ENCODE measurements around the gene WWC2. TPM values are rescaled to one million over a fixed set of nuclear protein-coding genes. Genes with fewer than 3 reads are reported as not detected.

Gene WWC2
- total RNA-seq, 1 experiment from 2014 or later, result 39.0 TPM

DNA sequence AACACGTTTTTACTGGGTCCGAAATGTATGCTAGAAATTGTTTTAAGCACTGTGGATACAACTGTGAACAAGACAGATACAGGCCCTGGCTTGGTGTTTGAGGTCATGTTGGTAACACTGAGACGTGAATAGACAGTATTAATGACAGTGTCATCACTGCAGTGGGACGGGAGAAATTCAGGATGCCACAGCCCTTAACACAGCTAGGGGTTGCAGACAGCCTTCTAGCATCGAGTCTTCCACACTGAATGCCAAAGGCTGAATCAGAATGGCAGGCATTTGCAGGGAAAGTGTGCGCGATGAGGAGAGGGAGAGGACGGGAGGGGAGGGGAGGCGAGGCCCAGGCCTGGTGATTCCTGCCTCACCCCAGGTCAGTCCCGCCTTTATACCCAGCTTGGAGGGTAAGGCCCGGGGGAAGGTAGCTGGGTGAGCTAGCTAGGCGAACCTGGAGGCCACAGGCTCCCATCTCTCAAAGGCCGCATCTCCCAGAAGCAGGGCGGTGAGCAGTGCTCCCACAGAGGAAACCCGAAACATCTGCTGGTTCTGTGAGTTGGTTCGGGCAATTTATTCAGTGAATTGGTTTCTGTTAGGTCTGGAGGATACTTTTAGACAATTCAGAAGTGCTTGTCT is 267.3 kb downstream of the WWC2 start:
- H3K4me1 Mint-ChIP-seq (ENCODE audit: low read depth, unreplicated experiment), result no peaks in the 10 kb centered on the region
- no peak overlapping the region for H3K4me3 Mint-ChIP-seq (ENCODE audit: low read depth, unreplicated experiment)
- no peaks in the 10 kb centered on the region for H3K9me3 Mint-ChIP-seq (ENCODE audit: low read depth, unreplicated experiment)
- intact Hi-C loops (cut with micrococcal nuclease; ENCODE audit: unreplicated experiment), result no loop called here
- DNase-seq, result no peak
- CTCF ChIA-PET, result interaction anchor here (0.6 kb wide), 1 partner anchor 53 kb away, joined by 4 read pairs; no protein-coding TSS in a partner anchor
- H3K27me3 Mint-ChIP-seq (ENCODE audit: unreplicated experiment), result no peaks in the 10 kb centered on the region
- H3K27ac Mint-ChIP-seq (ENCODE audit: unreplicated experiment), result no peak overlapping the region
- no peaks in the 10 kb centered on the region for H3K36me3 Mint-ChIP-seq (ENCODE audit: insufficient read depth, unreplicated experiment)
- TF ChIP-seq, protein P1, sequence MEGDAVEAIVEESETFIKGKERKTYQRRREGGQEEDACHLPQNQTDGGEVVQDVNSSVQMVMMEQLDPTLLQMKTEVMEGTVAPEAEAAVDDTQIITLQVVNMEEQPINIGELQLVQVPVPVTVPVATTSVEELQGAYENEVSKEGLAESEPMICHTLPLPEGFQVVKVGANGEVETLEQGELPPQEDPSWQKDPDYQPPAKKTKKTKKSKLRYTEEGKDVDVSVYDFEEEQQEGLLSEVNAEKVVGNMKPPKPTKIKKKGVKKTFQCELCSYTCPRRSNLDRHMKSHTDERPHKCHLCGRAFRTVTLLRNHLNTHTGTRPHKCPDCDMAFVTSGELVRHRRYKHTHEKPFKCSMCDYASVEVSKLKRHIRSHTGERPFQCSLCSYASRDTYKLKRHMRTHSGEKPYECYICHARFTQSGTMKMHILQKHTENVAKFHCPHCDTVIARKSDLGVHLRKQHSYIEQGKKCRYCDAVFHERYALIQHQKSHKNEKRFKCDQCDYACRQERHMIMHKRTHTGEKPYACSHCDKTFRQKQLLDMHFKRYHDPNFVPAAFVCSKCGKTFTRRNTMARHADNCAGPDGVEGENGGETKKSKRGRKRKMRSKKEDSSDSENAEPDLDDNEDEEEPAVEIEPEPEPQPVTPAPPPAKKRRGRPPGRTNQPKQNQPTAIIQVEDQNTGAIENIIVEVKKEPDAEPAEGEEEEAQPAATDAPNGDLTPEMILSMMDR (IDR thresholded peaks at IDR 0.05; ENCODE audit: unreplicated experiment), result no peak
- BruUV-seq (replicated peaks), result no TSS peak

DNA sequence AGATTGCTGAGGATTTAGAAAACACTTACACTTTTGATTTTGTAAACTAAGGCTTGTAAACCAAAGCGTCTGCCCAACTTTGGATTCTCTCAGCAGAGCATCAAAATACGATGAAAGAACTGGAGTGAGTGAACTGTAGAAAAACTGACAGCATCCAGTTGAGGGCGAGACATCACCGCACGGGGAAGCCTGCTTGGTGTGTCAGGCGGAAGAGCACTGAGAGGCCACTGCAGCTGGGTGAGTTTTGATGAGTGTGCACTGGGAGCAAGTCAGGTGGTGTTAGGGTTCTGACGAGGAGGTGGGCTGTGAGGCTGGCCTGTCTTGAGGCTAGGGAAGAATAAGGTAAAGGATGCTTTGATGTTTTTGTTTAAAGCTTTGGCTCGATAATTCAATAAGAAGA is 270.0 kb downstream of the WWC2 start:
- Mint-ChIP-seq H3K4me3 (ENCODE audit: low read depth, unreplicated experiment) (no peak overlapping the region), H3K9me3 (ENCODE audit: low read depth, unreplicated experiment) (peaks cover 3% of the 10 kb centered on the region), H3K36me3 (ENCODE audit: insufficient read depth, unreplicated experiment) (no peaks in the 10 kb centered on the region), H3K27ac (ENCODE audit: unreplicated experiment) (no peak overlapping the region), H3K27me3 (ENCODE audit: unreplicated experiment) (no peaks in the 10 kb centered on the region), H3K4me1 (ENCODE audit: low read depth, unreplicated experiment) (no peaks in the 10 kb centered on the region)
- no TSS peak for BruUV-seq (replicated peaks)
- TF ChIP-seq, protein P1 (IDR thresholded peaks at IDR 0.05; ENCODE audit: unreplicated experiment), result no peak
- intact Hi-C loops (cut with micrococcal nuclease; ENCODE audit: unreplicated experiment), result no loop called here
- DNase-seq, result no peak
- CTCF ChIA-PET, result no interaction called here

Other genes with a start within 250 kb of the WWC2 start
- gene DCTD, start 181.9 kb upstream of the WWC2 start, total RNA-seq (2022), result 65.3 and 69.1 TPM in 2 replicates
- gene CLDN22, start 221.0 kb downstream of the WWC2 start, total RNA-seq (2022), result not detected in 2 replicates
- gene CLDN24, start 223.2 kb downstream of the WWC2 start, total RNA-seq (2022), result not detected in 2 replicates